ENCODE data around the gene RBBP8NL. TPM values are rescaled to one million over a fixed set of nuclear protein-coding genes. Genes with fewer than 3 reads are reported as not detected.

Gene RBBP8NL
- total RNA-seq, 1 experiment from 2014 or later = not detected

DNA sequence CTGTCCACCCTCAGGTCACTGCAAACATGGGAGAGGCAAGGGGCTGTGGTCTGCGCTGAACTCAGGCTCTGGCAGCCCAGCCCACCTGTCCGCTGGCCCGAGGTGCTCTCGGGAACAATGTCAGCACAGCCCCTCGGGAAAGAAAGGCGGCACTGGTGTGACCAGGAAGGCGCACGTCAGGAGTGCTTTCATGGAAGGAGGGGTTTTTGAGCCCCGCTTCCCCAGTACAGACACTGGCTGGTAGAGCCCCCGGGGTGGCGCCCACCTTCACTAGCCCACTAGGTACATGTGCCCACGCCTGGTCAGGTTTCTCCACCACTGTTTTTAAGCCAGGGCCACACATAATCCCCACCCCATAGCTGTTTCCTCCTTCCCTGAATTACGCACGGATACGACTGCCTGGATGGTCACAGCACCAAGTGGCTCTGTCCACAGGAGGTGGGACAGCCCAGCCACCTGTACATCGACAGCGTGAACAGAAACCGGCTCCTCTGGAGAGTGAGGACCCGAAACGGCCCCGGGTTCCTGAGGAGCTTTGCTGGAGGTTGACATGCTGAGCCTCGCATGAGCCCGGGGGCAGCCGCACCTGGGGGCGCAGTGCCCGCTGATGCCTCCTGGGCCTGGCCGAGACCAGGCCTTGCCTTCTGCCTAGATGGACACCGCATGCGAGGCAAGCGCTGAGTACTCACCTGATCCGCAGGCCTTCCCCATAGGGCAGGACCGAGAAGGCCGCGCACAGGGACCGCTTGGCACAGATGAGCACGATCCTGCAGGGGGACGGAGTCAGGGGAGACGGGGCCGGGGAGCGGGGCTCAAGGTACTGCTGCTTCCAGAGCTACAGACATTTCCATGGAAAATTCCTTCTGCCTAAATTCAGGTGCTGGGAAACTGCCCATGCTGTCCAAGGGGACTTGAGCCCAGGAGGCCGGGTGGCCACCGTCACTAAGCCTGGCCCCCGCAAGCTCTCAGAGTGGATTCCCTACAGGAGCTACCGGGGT lies 32.8 kb downstream of the RBBP8NL start:
- ChIA-PET CTCF (interaction anchor here (1.1 kb wide), 1 partner anchor 8 kb away, joined by 5 read pairs; the partner anchor contains the start of gene RPS21), POLR2A (no interaction called here)
- TF ChIP-seq TCF7L2 (IDR thresholded peaks at IDR 0.05; ENCODE audit: low read depth, low read length) (no peak), CTCF (IDR thresholded peaks at IDR 0.05) (no peak), SIN3A (IDR thresholded peaks at IDR 0.05; ENCODE audit: borderline replicate concordance, insufficient read depth, low read depth, low read length) (no peak), POLR2AphosphoS5 (IDR thresholded peaks at IDR 0.05; ENCODE audit: low read depth, low read length) (no peak)
- TF ChIP-seq, protein P1, sequence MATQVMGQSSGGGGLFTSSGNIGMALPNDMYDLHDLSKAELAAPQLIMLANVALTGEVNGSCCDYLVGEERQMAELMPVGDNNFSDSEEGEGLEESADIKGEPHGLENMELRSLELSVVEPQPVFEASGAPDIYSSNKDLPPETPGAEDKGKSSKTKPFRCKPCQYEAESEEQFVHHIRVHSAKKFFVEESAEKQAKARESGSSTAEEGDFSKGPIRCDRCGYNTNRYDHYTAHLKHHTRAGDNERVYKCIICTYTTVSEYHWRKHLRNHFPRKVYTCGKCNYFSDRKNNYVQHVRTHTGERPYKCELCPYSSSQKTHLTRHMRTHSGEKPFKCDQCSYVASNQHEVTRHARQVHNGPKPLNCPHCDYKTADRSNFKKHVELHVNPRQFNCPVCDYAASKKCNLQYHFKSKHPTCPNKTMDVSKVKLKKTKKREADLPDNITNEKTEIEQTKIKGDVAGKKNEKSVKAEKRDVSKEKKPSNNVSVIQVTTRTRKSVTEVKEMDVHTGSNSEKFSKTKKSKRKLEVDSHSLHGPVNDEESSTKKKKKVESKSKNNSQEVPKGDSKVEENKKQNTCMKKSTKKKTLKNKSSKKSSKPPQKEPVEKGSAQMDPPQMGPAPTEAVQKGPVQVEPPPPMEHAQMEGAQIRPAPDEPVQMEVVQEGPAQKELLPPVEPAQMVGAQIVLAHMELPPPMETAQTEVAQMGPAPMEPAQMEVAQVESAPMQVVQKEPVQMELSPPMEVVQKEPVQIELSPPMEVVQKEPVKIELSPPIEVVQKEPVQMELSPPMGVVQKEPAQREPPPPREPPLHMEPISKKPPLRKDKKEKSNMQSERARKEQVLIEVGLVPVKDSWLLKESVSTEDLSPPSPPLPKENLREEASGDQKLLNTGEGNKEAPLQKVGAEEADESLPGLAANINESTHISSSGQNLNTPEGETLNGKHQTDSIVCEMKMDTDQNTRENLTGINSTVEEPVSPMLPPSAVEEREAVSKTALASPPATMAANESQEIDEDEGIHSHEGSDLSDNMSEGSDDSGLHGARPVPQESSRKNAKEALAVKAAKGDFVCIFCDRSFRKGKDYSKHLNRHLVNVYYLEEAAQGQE (IDR thresholded peaks at IDR 0.05; ENCODE audit: insufficient read depth in 1 of 2, low read depth in 2 of 2, low read length in 1 of 2) = no peak
- ATAC-seq = no peak
- H3K9me3 ChIP-seq (ENCODE audit: control insufficient read depth, insufficient read depth, low read depth, low read length) = no peaks in the 10 kb centered on the region
- H3K4me3 ChIP-seq (ENCODE audit: low read depth in 2 of 2, low read length in 2 of 2) = no peak overlapping the region
- no TSS peak for BruUV-seq (replicated peaks)
- no peaks in the 10 kb centered on the region for H3K36me3 ChIP-seq (ENCODE audit: control insufficient read depth, insufficient read depth, low read length)
- peaks cover 6% of the 10 kb centered on the region for H3K4me1 ChIP-seq (ENCODE audit: control insufficient read depth, insufficient read depth, low read length)
- in situ Hi-C loops (cut with HindIII; ENCODE audit: low pct_unique_long_range_greater_than_20kb, low sequenced_read_pairs) = no loop called here
- H3K27me3 ChIP-seq (ENCODE audit: control insufficient read depth, insufficient read depth, low read length) = no peaks in the 10 kb centered on the region
- intact Hi-C loops (cut with micrococcal nuclease; ENCODE audit: unreplicated experiment) = no loop called here
- DNase-seq (ENCODE audit: low read depth, low spot score) = no peak
- no peak overlapping the region for H3K27ac ChIP-seq (ENCODE audit: low read length)

DNA sequence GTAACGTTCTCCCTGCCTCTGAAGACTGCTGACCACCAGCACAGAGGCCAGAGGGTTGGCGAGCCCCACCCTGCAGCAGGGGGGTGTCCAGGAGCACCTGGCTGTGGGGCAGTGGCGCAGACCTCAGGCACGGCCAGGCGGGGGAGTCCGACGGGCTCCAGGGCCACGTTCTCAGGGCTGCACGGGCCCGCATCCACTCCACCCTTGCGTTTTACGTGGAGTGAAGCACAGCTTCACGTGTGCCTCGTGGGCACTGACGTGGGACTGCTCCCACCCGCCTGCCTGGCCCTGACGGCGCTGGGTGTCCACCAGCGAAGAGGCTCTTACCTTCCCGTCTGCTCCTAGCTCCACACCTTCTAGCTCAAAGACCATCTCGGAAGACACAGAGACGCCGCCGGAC lies 33.5 kb downstream of the RBBP8NL start:
- ChIA-PET POLR2A (no interaction called here), CTCF (no interaction called here)
- intact Hi-C loops (cut with micrococcal nuclease; ENCODE audit: unreplicated experiment) (no loop called here), in situ Hi-C loops (cut with HindIII; ENCODE audit: low pct_unique_long_range_greater_than_20kb, low sequenced_read_pairs) (no loop called here)
- DNase-seq (ENCODE audit: low read depth, low spot score) (no peak), ATAC-seq (no peak)
- peaks cover 13% of the 10 kb centered on the region for H3K4me1 ChIP-seq (ENCODE audit: control insufficient read depth, insufficient read depth, low read length)
- no peaks in the 10 kb centered on the region for H3K27me3 ChIP-seq (ENCODE audit: control insufficient read depth, insufficient read depth, low read length)
- TF ChIP-seq POLR2AphosphoS5 (IDR thresholded peaks at IDR 0.05; ENCODE audit: low read depth, low read length) = no peak
- no peak for TF ChIP-seq TCF7L2 (IDR thresholded peaks at IDR 0.05; ENCODE audit: low read depth, low read length)
- TF ChIP-seq, protein P1 (IDR thresholded peaks at IDR 0.05; ENCODE audit: insufficient read depth in 1 of 2, low read depth in 2 of 2, low read length in 1 of 2) = no peak
- TF ChIP-seq SIN3A (IDR thresholded peaks at IDR 0.05; ENCODE audit: borderline replicate concordance, insufficient read depth, low read depth, low read length) = no peak
- no peak for TF ChIP-seq CTCF (IDR thresholded peaks at IDR 0.05)
- no TSS peak for BruUV-seq (replicated peaks)
- H3K36me3 ChIP-seq (ENCODE audit: control insufficient read depth, insufficient read depth, low read length) = peaks cover 2% of the 10 kb centered on the region; the same call in 1 of the 2 replicates
- no peak overlapping the region for H3K4me3 ChIP-seq (ENCODE audit: low read depth in 2 of 2, low read length in 2 of 2)
- H3K27ac ChIP-seq (ENCODE audit: low read length) = no peak overlapping the region
- H3K9me3 ChIP-seq (ENCODE audit: control insufficient read depth, insufficient read depth, low read depth, low read length) = no peaks in the 10 kb centered on the region
